Central memory CD8-positive, alpha-beta T cell (primary cell): ENCODE measurements around the gene SAAL1.

Source experiments
- ATAC-seq: fragments of 150-1000 bp; cut with Tn5 transposase; replicated peaks from 2 replicates; pipeline ENCODE4 v1.10.0; 2022; ENCODE audit warnings: mild to moderate bottlenecking, moderate FRiP score, moderate number of reproducible peaks; ENCODE audit not compliant: poor library complexity, severe bottlenecking; ENCODE audit errors: extremely low read depth
- DNase-seq, 2 donors: peaks; one replicate each; pipeline ENCODE4 v3.0.0; 2021; ENCODE audit warnings: low spot score in 2 of 2
- H3K27ac Mint-ChIP-seq: one replicate; pipeline ENCODE4 v1.8.0; 2022; ENCODE audit warnings: low read depth, mild to moderate bottlenecking, moderate library complexity, mixed read lengths
- H3K27me3 Mint-ChIP-seq: one replicate; pipeline ENCODE4 v1.8.0; 2022; ENCODE audit warnings: mixed read lengths
- H3K36me3 Mint-ChIP-seq: one replicate; pipeline ENCODE4 v1.8.0; 2022; ENCODE audit warnings: mild to moderate bottlenecking, moderate library complexity, mixed read lengths; ENCODE audit not compliant: insufficient read depth
- H3K4me1 Mint-ChIP-seq: one replicate; pipeline ENCODE4 v1.8.0; 2022; ENCODE audit warnings: mixed read lengths
- H3K4me3 Mint-ChIP-seq: one replicate; pipeline ENCODE4 v1.8.0; 2022; ENCODE audit warnings: mild to moderate bottlenecking, moderate library complexity, mixed read lengths
- H3K9me3 Mint-ChIP-seq: one replicate; pipeline ENCODE4 v1.8.0; 2022; ENCODE audit warnings: mixed read lengths

The SAAL1 gene

GRCh38 chr11:18036456-18036855 is 69.4 kb downstream of the SAAL1 start:
- H3K27me3 Mint-ChIP-seq, result peaks cover 10% of the 10 kb centered on the region
- H3K9me3 Mint-ChIP-seq, result no peaks in the 10 kb centered on the region
- H3K36me3 Mint-ChIP-seq, result no peaks in the 10 kb centered on the region
- H3K27ac Mint-ChIP-seq, result no peak overlapping the region
- H3K4me1 Mint-ChIP-seq, result no peaks in the 10 kb centered on the region
- ATAC-seq (no peak), DNase-seq (no peak)
- no peak overlapping the region for H3K4me3 Mint-ChIP-seq
